Peyer's patch (tissue), 4 donors: ENCODE results near the gene MIA.

Experiments used
- CTCF ChIP-seq, 6 experiments: fragments of 450-650 bp in 4 of 6; fragments of 200-600 bp in 2 of 6; sonication (generic) in 1 of 6; IDR thresholded peaks; one replicate each; pipeline ENCODE4 v1.5.1; 2017 to 2019; ENCODE audit warnings: antibody characterized with exemption in 6 of 6, mild to moderate bottlenecking in 3 of 6, moderate library complexity in 1 of 6
- POLR2A ChIP-seq, 2 donors: fragments of 450-650 bp; IDR thresholded peaks; one replicate each; pipeline ENCODE4 v1.5.1; 2017; ENCODE audit warnings: antibody characterized with exemption in 2 of 2, mild to moderate bottlenecking in 2 of 2, moderate library complexity in 2 of 2

GRCh38 chr19:40811478-40812341, 36.4 kb downstream of the MIA start:
- no peak for TF ChIP-seq CTCF (IDR thresholded peaks at IDR 0.05)
- TF ChIP-seq POLR2A (IDR thresholded peaks at IDR 0.05) = no peak
